ENCODE measurements around the gene CD68.
"Not testable (repeated sequence)": the region's sequence is repeated elsewhere in the genome, so short reads cannot be mapped to it uniquely, and the experiment has no call there.

CD68 gene

DNA sequence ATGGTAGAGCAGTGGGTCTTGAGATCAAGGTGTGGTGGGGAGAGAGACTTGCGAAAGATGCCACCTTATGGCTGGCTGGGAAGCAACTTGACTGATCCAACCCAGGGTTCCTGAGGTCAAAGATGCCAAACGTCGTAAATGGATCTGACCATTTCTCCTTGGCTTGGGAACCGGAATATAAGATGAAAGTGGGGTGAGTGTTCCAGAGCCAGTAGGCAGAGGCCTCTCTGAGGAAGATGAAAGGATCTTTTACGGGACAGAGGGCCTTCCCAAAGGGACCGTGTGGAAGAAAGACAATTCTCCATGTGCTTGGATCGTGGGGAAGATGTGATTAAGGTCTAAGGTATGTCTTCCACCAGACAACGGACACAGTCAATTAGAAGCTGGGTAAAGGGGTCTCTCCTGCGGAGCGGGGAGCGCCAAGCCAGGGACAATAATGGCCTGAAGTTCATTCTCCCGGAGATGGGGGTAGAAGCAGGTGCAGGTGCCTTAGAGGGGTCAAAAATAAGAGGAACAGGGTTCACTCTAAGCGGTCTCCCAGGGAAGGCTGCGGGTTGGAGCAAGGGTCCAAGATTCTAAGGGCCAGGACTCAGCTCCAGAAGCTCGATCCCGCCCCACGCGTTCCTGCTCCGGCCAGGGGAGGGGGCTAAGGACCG, 34.5 kb downstream of the CD68 start:
- DNase-seq (ENCODE audit: low read depth, low spot score) = peak; percentile 59

DNA sequence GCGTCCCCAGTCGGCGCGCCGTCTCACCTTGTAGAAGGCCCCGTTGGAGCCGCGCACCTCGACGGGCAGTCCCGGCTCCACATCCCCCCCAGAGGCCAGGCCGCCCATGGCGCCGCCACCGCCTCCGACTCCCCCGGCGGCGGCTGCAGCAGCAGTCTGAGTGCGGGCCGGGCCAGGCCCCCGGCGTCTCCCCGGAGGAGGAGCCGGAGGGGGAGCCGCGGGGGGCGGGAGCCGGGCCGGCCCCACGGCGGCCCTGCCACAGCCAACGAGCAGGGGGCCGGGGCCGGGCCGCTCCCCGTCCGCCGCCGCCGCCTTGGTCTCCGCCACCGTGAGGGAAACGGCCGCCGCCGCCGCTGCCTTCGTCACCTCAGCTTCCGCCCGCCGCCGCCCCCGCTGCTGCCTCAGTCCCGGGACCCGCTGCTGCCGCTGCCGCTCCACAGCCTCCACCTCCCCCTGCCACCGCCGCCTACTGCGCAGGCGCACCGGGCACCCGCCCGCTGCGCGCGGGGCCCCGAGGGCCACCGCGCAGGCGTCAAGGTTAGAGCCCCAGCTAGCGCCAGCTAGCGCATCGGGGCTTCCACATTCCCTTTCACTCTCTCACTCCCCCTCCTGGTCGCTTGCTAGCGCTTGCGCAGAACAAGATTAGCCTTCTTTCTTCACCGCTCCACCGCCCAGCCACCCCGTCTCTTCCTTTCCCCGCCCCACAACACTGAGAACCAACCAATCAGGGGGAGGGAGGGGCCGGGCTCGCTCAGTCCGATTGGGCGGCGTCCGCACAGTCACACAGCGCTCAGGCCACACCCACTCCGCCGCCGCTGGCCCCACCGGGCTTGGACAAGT, 35.2 kb downstream of the CD68 start, which contains the start of gene FXR2:
TSS of gene FXR2 (minus strand) at position 473 of the 840 bp plus-strand sequence. CDS start at position 108, 365 bp downstream.
- peak; percentile 100 for DNase-seq (ENCODE audit: low read depth, low spot score)

DNA sequence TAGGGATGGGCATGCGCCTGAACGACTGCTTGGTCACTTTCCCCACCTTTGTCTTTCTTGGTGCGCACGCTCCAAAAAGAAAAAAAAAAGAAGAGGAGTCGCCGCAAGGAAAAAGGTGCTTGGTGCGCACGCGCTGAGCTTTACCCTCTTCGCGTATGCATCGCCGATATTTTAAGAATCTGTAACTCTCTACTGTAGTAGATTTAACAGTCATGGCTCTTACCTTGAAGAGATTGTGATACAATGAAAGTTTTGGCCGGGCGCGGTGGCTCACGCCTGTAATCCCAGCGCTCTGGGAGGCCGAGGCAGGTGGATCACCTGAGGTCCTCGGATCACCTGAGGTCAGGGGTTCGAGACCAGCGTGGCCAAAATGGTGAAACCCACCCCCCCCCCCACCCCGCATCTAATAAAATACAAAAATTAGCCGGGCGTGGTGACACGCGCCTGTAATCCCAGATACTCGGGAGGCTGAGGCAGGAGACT, 35.9 kb downstream of the CD68 start:
- no peak for DNase-seq (ENCODE audit: low read depth, low spot score)

DNA sequence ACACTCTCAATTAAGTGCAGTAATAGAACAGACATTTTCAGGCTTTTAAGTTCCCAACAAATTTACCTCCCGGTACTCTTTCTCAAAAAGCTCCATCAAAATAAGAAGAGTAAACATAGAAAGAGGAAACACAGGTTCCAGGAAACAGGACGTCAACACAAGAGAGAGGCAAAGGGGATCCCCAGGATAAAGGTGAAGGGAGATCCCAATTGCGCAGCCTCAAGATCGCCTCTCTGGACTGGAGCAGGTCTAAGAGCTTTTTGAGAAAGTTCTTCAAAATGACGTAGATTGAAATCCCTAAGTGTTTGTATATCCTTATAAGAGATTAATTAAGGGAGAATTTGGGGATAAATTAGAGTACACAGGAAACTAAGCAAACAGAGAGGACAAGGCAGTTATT, 39.2 kb downstream of the CD68 start:
- DNase-seq (ENCODE audit: low read depth, low spot score) = no peak

DNA sequence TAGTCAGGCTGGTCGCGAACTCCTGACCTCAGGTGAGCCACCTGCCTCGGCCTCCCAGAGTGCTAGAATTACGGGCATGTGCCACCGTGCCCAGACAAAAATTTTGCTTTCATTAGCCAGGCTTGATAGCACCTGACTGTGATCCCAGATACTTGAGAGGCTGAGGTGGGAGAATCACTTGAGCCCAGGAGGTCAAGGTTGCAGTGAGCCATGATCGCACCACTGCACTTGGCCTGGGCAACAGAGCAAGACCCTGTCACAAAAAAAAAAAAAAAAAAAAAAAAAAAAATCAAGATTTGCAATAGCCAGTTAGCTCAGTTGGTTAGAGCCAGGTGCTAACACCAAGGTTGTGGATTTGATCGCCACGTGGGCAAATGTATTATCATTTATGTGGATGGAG, 41.4 kb downstream of the CD68 start:
- DNase-seq (ENCODE audit: low read depth, low spot score) = no peak

DNA sequence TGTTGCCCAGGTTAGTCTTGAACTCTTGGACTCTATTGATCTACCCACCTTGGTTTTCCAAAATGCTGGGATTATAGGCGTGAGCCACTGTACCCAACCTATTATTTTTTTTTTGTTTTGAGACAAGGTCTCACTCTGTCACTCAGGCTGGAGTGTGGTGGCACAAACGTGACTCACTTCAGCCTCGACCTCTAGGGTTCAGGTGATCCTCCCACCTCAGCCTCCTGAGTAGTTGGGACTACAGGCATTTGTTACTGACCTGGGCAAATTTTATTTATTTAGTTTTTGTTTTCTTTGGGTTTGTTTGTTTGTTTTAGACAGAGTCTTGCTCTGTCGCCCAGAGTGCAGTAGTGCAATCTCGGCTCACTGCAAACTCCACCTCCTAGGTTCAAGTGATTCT, 44.2 kb downstream of the CD68 start:
- DNase-seq (ENCODE audit: low read depth, low spot score) = no peak

GRCh38 chr17:7625749-7626148, 46.3 kb downstream of the CD68 start:
- not testable (repeated sequence) for DNase-seq (ENCODE audit: low read depth, low spot score)

DNA sequence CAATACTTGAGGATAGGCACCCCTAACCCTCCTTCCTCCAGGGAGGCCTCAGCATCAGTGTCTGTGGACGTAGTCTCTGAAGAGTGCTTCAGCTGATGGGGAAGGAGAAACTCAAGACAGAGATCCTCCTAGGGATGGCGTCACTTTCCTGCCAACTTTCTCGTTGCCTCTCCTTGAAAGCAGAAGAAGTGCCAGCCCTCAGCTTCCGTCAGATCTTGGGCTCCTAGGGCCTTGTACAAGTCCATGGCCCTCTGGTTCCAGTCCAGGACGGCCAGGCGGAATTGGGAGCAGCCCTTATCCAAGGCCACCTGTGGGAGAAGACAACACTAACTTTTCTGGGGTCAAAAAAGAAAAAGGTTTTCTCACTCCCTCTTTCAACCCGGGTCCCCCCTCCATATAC, 46.9 kb downstream of the CD68 start:
- no peak for DNase-seq (ENCODE audit: low read depth, low spot score)

- no peak for DNase-seq (ENCODE audit: low read depth, low spot score)
These were observed 47.5 kb downstream of the CD68 start for GRCh38 chr17:7626956-7627249.

DNA sequence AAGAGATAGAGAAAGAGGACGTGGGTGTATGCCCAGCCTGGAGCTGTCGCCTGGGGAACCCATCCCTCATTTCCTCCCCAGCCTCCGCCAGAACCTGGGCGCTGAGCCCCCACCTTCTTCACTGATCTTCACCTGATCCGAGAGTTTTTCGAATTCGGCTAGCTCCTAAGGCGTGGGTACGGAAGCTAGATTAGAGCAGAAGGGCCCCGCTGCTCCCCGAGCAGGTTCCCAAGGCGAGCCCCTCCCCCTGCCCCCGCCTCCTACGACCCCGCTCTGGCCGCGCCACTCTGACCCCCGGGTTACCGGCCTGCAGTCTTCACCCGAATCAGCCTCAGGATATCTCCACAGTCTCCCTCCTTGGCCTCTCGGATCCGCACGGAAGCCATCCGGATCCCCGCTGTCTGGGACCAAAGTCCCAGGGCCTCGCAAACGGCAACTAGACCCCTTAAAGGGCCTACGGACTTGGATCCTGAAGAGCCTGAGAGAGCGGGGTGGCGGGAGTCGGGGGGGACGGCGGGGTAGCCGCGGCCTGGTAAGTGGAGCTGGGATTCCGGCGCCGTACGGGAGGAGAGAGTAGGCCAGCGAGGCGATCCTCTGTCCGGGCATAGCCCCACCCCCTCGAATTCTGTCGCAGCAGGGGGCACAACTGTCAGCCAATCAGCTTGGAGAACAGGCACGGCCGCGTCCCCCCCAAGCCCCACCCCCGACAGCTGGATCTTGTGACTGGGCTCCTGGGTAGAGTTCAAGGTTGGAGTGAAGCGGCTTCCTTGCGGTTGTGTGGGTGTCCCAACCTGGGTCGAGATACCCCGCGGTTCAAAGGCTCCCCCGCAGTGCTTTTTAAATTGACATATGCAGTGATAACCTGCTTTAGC, 48.0 kb downstream of the CD68 start, which contains the start of gene SAT2:
TSS of gene SAT2 (minus strand) at position 572 of the 872 bp plus-strand sequence. CDS start at position 386, 186 bp downstream.
- DNase-seq (ENCODE audit: low read depth, low spot score) = peak; percentile 95

DNA sequence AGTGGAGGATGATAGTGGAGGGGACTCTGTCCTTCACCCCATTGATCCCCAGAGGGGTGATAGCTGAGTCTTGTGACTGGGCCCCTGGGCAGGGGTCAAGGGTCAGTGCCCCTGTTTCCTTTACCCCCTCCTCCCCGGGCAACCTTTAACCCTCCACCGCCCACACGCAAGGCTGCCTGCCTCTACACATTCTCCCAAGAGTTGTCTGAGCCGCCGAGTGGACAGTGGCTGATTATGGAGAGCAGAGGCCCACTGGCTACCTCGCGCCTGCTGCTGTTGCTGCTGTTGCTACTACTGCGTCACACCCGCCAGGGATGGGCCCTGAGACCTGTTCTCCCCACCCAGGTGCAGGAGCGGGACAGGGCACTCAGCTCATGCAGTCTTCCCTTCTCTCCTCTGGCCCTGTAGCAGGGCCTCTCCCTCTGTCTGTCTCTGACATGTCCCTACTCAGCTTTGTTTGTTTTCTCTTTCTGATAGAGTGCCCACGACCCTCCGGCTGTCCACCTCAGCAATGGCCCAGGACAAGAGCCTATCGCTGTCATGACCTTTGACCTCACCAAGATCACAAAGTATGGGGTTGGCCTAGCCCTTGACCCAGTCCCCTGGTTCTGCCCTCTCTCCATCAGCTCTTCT, 50.6 kb downstream of the CD68 start, which contains the start of gene SHBG:
TSS of gene SHBG (plus strand) at position 197 of the 633 bp plus-strand sequence. CDS start at position 235, 38 bp downstream.
- DNase-seq (ENCODE audit: low read depth, low spot score) = no peak

Data from ELF-1 (cell line).